OCI-LY3 (cell line): ENCODE results near the gene NUDT19.
A peak's percentile ranks its signal among the peaks of the same experiment; 100 is the strongest.

Experiments
- H2AFZ ChIP-seq: fragments of 200-600, 300-600 bp; shearing (Covaris generic); 2 replicates; pipeline ENCODE4 v1.6.0; 2014; ENCODE audit warnings: antibody characterized with exemption, low read depth, low read length
- H3K27ac ChIP-seq: fragments of 200-600, 300-600 bp; sonication (generic); 2 replicates; pipeline ENCODE4 v1.5.1; 2014; ENCODE audit warnings: mild to moderate bottlenecking, low read length, moderate library complexity, mixed read lengths
- H3K27me3 ChIP-seq: fragments of 200-600, 300-600 bp; sonication (generic); 2 replicates; pipeline ENCODE4 v1.6.1; 2014; ENCODE audit warnings: low read depth, low read length, mixed read lengths
- H3K36me3 ChIP-seq: fragments of 200-600, 300-600 bp; sonication (generic); replicated peaks from 2 replicates; pipeline ENCODE3; 2014; ENCODE audit warnings: low read depth, low read length, mixed read lengths
- H3K4me1 ChIP-seq: fragments of 300-600, 200-600 bp; sonication (generic); 2 replicates; pipeline ENCODE4 v1.6.1; 2014; ENCODE audit warnings: low read length, mixed read lengths
- H3K4me2 ChIP-seq: fragments of 200-600, 300-600 bp; sonication (generic); 2 replicates; pipeline ENCODE4 v1.6.1; 2014; ENCODE audit warnings: low read length, mixed read lengths
- H3K4me3 ChIP-seq: fragments of 300-600, 200-600 bp; sonication (generic); 2 replicates; pipeline ENCODE4 v1.5.1; 2014; ENCODE audit warnings: antibody characterized with exemption, mild to moderate bottlenecking, low read length, moderate library complexity
- H3K79me2 ChIP-seq: fragments of 300-600, 200-600 bp; shearing (Covaris generic); 2 replicates; pipeline ENCODE4 v1.6.1; 2014; ENCODE audit warnings: mild to moderate bottlenecking, low read length, mixed read lengths
- H3K9ac ChIP-seq: fragments of 300-600, 200-600 bp; shearing (Covaris generic); 2 replicates; pipeline ENCODE4 v1.6.0; 2014; ENCODE audit warnings: mild to moderate bottlenecking, low read length, moderate library complexity
- H3K9me3 ChIP-seq: fragments of 200-600, 300-600 bp; shearing (Covaris generic); 2 replicates; pipeline ENCODE4 v1.6.1; 2014; ENCODE audit warnings: low read length, mixed read lengths; ENCODE audit not compliant: insufficient read depth
- H4K20me1 ChIP-seq: fragments of 200-600, 300-600 bp; sonication (generic); 2 replicates; pipeline ENCODE4 v1.6.1; 2016; ENCODE audit warnings: low read length, mixed read lengths; ENCODE audit not compliant: insufficient read depth
- EZH2phosphoT487 ChIP-seq: fragments of 200-600 bp; shearing (Covaris generic); IDR thresholded peaks from 2 replicates; pipeline ENCODE4 v1.6.1; 2018; ENCODE audit warnings: antibody characterized with exemption, mixed run types, low read depth
- TF ChIP-seq, protein P1 (sequence below): fragments of 200-600, 300-600 bp; sonication (generic); IDR thresholded peaks from 2 replicates; pipeline ENCODE4 v1.5.1; 2014; ENCODE audit warnings: antibody characterized with exemption, low read length, low read depth

The NUDT19 gene

DNA sequence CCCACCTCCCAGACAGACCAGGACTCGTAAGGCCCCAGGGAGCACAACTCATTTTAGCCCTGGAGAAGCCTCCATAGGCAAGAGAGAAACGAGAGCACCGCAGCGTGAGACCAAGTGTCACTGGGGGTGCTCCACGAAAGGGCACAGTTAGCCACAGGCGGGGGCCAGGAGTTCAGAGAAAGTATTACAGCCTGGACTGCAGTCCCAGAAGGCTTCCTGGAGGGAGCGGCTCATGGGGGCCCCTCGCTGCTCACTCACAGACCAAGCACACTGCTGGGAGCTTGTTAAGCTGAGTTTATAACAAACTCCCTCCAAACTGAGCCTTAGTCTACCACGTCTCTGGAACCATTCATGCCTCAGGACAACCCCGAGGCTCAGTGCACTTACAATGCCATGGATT, 33.1 kb upstream of the NUDT19 start:
- no peak overlapping the region for H2AFZ ChIP-seq
- peaks cover 41% of the 10 kb centered on the region for H4K20me1 ChIP-seq
- no peaks in the 10 kb centered on the region for H3K9me3 ChIP-seq
- H3K9ac ChIP-seq: no peak overlapping the region
- no peak for TF ChIP-seq EZH2phosphoT487
- TF ChIP-seq, protein P1, sequence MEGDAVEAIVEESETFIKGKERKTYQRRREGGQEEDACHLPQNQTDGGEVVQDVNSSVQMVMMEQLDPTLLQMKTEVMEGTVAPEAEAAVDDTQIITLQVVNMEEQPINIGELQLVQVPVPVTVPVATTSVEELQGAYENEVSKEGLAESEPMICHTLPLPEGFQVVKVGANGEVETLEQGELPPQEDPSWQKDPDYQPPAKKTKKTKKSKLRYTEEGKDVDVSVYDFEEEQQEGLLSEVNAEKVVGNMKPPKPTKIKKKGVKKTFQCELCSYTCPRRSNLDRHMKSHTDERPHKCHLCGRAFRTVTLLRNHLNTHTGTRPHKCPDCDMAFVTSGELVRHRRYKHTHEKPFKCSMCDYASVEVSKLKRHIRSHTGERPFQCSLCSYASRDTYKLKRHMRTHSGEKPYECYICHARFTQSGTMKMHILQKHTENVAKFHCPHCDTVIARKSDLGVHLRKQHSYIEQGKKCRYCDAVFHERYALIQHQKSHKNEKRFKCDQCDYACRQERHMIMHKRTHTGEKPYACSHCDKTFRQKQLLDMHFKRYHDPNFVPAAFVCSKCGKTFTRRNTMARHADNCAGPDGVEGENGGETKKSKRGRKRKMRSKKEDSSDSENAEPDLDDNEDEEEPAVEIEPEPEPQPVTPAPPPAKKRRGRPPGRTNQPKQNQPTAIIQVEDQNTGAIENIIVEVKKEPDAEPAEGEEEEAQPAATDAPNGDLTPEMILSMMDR: no peak
- H3K36me3 ChIP-seq: peaks cover 32% of the 10 kb centered on the region
- peaks cover 25% of the 10 kb centered on the region for H3K4me1 ChIP-seq
- no peaks in the 10 kb centered on the region for H3K27me3 ChIP-seq
- no peak overlapping the region for H3K4me3 ChIP-seq
- no peak overlapping the region for H3K27ac ChIP-seq
- H3K4me2 ChIP-seq: no peak overlapping the region
- peaks cover 60% of the 10 kb centered on the region for H3K79me2 ChIP-seq

DNA sequence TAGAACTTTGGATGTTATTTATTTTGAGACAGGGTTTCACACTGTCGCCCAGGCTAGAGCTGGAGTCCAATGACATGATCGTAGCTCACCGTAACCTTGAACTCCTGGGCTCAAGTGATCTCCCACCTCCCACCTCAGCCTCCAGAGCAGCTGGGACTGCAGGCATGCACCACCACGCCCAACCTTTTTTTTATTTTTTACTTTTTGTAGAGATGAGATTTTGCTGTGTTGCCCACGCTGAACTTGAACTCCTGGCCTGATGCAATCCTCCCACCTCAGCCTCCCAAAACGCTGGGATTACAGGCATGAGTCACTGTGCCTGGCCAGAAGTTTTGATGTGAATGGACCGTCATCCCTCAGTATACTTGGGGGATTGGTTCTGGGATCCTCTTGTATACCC, 30.3 kb upstream of the NUDT19 start:
- peaks cover 15% of the 10 kb centered on the region for H3K4me1 ChIP-seq
- H3K27ac ChIP-seq: 0 out of 2 replicates have a peak overlapping the region, but pooled peaks have one; percentile 35
- no peak overlapping the region for H3K4me3 ChIP-seq
- H2AFZ ChIP-seq: no peak overlapping the region
- H3K36me3 ChIP-seq: peaks cover 23% of the 10 kb centered on the region
- no peak overlapping the region for H3K9ac ChIP-seq
- H3K9me3 ChIP-seq: no peaks in the 10 kb centered on the region
- H3K27me3 ChIP-seq: no peaks in the 10 kb centered on the region
- H4K20me1 ChIP-seq: peaks cover 43% of the 10 kb centered on the region
- no peak overlapping the region for H3K4me2 ChIP-seq
- no peak for TF ChIP-seq EZH2phosphoT487
- TF ChIP-seq, protein P1: no peak
- H3K79me2 ChIP-seq: peaks cover 76% of the 10 kb centered on the region

DNA sequence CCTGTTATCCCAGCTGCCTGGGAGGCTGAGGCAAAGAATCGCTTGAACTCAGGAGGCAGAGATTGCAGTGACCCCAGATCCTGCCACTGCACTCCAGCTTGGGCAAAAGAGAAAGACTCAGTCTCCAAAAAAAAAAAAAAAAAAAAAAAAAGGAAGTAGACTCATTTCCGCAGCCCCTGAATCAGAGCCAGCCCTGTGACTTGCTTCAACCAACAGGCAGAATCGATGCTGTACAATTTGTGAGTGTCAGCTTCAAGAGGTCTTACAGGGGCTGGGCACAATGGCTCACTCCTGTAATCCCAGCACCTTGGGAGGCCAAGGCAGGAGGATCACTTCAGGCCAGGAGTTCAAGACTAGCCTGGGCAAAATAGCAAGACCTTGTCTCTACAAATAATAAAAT, 29.4 kb upstream of the NUDT19 start:
- Histone ChIP-seq H3K4me2 (peak overlapping the region; percentile 48), H3K27ac (peak overlapping the region; percentile 35), H4K20me1 (peaks cover 44% of the 10 kb centered on the region), H3K79me2 (peaks cover 85% of the 10 kb centered on the region), H2AFZ (no peak overlapping the region), H3K9me3 (no peaks in the 10 kb centered on the region), H3K9ac (no peak overlapping the region; the same call in 1 of the 2 replicates), H3K4me1 (peaks cover 15% of the 10 kb centered on the region), H3K4me3 (no peak overlapping the region), H3K27me3 (no peaks in the 10 kb centered on the region), H3K36me3 (peaks cover 24% of the 10 kb centered on the region)
- TF ChIP-seq, protein P1: no peak
- TF ChIP-seq EZH2phosphoT487: no peak

DNA sequence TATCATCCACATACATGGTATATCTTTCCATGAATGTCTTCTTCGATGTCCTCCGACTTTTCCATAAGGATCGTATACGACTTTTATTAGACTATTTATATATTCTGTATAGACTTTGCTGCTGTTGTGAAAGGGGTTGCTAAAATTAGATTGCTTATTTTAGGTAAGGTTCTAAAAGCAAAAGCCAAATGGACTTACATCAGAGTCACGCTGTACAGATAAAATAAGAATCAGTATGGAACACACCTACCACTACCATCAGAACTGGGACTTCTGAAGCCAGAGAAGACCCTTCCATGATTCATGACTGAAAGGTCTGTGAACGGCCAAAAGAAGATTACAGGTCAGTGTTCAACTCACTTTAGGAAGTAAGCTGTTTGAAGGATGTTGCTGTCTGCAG, 25.5 kb upstream of the NUDT19 start:
- Histone ChIP-seq H2AFZ (no peak overlapping the region), H3K79me2 (peaks cover 95% of the 10 kb centered on the region), H3K27ac (no peak overlapping the region), H3K4me3 (no peak overlapping the region), H3K4me1 (peaks cover 15% of the 10 kb centered on the region), H3K9ac (no peak overlapping the region), H4K20me1 (peaks cover 44% of the 10 kb centered on the region), H3K27me3 (no peaks in the 10 kb centered on the region), H3K36me3 (peaks cover 22% of the 10 kb centered on the region), H3K4me2 (no peak overlapping the region), H3K9me3 (no peaks in the 10 kb centered on the region)
- no peak for TF ChIP-seq EZH2phosphoT487
- TF ChIP-seq, protein P1: no peak
